ENCODE data around the gene CFHR2. TPM values are rescaled to one million over a fixed set of nuclear protein-coding genes. Genes with fewer than 3 reads are reported as not detected.
"Not testable (repeated sequence)": the region's sequence is repeated elsewhere in the genome, so short reads cannot be mapped to it uniquely, and the experiment has no call there.

CFHR2 gene
- total RNA-seq (2014; rRNA removed; shearing (Covaris generic)): not detected in 2 replicates

DNA sequence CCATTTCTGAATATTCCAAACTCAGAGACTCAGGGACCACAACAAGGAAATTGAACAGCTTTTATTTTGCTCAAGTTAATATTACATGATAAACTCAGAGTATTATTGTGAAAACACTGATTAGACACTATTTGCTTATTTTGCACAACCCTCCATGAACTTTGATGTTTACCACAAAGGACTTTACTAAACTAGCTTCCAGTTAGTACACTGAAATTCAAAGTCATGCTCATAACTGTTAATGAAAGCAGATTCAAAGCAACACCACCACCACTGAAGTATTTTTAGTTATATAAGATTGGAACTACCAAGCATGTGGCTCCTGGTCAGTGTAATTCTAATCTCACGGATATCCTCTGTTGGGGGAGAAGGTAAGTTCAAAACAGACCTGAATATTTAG lies at the start of gene CFHR2:
Gene CFHR2 (plus strand): TSS at position 171 of the 400 bp plus-strand sequence. CDS start 143 bp downstream, at position 314.
- not testable (repeated sequence) for DNase-seq (ENCODE audit: low spot score)

DNA sequence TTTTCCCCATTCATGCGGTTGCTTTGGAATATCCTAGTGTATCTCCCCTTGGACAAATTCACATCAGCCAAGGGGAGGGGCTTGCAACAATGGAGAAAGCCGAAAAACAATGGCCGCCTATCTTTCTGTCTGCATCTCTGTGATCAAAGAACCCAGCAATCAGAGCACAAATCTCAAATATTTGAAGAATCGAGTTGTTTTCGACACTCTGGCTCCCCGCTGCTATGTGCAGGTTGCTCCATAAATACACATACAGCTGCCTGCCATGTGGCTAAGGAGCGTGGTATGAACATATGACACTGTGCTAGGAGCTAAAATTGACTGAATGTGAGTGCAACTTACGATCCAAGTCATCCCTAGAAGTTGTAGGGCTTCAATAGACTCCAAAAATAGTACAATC lies 47.2 kb upstream of the CFHR2 start:
- no peak for DNase-seq (ENCODE audit: low spot score)

DNA sequence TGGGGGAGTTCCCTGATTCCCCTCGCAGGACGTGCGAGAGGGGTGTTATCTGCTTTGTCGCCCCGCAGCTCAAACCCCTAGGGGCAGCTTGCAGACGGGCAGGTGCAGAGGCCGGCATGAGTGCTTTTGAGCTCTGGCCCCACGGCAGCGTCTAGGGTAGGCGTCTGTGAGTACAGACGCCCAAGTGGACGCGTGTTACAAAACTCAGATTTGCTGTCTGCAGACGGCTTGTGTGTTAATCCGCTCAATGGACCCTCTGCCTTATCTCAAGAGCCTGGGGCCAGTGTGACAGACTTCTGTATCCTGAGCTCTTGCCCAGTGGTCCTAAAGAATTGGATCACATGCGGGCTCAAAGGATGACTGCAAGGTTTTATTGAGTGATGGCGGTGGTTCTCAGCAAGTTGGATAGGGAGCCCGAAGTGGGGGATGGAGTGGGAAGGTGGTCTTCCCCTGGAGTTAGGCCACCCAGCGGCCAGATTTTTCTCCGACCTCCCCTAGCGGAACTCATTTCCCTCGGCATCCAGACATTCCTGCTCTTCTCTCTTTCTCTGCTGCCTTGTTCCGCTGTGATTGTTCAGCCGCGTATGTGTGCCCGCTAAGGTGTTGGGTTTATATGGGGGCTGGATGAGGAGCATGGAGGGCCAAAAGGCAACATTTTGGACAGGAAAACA lies 46.2 kb upstream of the CFHR2 start:
- DNase-seq (ENCODE audit: low spot score): no peak

DNA sequence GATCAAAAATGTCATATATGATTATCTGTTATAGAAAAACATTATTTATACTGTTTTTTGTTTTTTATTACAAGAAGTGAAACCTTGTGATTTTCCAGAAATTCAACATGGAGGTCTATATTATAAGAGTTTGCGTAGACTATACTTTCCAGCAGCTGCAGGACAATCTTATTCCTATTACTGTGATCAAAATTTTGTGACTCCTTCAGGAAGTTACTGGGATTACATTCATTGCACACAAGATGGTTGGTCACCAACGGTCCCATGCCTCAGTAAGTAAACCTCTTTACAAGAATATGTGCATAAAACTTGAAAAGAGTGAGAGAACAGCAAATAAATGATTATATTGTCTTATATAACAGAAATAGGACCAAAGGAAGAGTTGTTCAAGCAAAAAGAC lies 41.2 kb upstream of the CFHR2 start:
- no peak for DNase-seq (ENCODE audit: low spot score)

DNA sequence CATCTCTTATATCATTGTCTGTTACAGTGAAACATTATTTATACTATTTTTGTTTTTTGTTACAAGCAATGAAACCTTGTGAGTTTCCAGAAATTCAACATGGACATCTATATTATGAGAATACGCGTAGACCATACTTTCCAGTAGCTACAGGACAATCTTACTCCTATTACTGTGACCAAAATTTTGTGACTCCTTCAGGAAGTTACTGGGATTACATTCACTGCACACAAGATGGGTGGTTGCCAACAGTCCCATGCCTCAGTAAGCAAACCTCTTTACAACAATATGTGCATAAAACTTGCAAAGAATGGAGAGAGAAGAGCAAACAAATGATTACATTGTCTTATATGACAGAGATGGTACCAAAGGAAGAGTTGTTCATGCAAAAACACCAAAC lies 33.3 kb upstream of the CFHR2 start:
- DNase-seq (ENCODE audit: low spot score): peak; percentile 9

DNA sequence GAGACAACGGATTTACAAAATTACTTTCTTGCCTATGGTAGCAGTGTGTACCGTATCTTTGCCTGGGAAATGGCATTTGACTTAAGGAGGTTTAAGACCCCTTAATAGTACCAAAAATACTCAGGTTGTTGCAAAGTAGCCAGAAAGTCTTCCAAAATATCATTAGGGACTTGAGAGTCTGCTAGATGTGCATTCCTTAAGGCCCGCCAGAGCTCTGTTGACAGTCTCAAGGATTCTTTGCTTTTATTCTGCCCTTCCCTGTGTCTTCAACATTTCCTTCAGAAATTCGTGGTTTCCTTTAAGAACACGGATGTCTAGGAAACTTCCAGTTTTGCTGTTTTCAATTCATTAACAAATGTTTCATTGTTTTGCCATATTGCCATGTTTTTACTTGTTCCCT lies 31.3 kb upstream of the CFHR2 start:
- not testable (repeated sequence) for DNase-seq (ENCODE audit: low spot score)

DNA sequence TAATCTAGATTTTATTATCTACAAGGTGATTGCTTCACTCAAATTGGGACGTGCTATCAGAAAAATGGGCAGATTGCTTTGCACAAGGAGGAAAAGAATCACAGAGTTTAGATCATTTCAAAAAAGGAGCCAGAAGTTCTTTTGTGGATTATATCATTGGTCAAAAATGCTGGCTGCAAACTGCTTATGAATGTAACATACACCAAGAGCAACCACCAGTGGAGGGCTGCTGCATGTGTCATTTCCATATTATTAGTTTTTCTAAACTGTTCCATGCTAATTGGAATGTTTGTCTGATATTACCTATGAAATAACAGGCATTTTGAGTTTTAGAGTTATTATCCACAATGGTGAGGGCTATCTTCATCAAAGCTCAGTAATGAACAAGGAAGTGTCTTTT lies 16.7 kb upstream of the CFHR2 start:
- not testable (repeated sequence) for DNase-seq (ENCODE audit: low spot score)

DNA sequence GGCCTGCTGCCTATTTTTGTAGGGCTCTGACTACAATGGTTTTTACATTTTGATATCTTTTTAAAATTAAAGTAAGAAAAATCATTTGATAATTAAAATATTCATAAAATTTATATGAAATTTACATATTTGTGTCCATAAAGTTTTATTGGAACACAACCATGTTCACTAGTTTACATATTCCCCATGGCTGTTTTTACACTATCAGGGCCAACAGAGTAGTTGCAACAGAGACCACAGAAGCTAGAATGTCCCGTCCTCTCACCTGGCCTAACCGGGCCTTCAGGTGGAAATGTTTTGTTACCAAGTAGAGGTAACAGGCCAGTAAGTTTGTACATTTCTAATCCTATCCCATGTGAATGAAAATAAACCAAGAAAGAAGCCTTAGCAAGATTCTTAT lies 10.7 kb upstream of the CFHR2 start:
- DNase-seq (ENCODE audit: low spot score): not testable (repeated sequence)

DNA sequence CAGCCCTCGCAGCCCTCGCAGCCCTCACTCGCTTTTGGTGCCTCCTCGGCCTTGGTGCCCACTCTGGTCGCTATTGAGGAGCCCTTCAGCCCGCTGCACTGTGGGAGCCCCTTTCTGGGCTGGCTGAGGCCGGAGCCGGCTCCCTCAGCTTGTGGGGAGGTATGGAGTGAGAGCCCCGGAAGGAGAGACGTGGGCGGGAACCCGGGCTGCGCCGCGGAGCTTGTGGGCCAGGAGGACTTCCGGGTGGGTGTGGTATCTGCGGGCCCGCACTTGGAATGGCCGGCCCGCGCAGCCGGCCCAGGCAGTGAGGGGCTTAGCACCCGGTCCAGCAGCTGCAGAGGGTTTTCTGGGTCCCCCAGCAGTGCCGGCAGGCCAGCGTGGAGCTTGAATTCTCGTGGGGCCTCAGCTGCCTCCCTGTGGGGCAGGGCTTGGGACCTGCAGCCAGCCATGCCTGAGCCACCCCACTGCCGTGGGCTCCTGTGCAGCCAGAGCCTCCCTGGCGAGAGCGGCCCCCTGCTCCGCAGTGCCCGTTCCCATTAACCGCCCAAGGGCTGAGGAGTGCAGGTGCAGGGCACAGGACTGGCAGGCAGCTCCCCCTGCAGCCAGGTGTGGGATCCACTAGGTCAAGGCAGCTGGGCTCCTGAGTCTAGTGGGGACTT lies 9.9 kb upstream of the CFHR2 start:
- DNase-seq (ENCODE audit: low spot score): no peak

DNA sequence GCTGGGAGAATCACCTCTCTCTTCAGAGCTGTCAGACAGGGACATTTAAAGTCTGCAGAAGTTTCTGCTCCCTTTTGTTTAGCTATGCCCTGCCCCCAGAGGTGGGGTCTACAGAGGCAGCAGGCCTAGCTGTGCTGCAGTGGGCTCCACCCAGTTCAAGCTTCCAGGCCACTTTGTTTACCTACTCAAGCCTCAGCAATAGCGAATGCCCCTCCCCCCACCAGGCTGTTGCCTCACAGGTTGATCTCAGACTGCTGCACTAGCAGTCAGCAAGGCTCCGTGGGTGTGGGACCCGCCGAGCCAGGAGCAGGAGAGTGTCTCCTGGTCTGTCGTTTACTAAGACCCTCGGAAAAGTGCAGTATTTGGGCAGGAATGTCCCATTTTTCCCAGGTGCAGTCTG lies 2.1 kb upstream of the CFHR2 start:
- not testable (repeated sequence) for DNase-seq (ENCODE audit: low spot score)

DNA sequence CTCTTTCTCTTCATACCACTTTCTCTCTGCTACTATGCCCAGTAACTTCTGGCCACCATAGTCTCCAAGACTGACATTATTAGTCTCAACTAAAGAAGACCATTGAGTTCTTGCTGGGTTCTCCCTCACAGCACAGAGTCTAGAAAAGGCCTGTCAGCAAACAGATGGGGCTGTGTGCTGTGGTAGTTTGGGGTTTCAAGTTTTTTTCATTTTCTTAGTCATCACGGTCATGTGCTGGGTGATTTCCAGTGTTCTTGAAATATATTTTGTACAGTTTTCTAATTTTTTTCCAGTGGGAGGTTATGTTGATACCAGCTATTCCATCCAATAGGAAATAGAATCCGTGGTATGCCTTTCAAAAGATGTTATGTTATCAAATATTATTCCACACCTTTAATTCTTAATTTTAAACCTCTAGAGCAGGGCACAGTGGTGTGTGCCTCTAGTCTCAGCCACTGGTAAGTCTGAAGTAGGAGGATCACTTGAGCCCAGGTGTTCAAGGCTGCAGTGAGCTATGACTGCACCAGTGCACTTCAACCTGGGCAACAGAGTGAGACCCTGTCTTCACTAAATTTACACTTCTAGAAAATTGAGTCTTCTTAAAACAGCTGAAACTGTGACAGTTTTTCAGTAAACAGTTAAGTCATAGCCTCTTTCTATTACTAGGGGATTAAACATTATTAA lies 8.3 kb downstream of the CFHR2 start:
- peak; percentile 5 for DNase-seq (ENCODE audit: low spot score)

DNA sequence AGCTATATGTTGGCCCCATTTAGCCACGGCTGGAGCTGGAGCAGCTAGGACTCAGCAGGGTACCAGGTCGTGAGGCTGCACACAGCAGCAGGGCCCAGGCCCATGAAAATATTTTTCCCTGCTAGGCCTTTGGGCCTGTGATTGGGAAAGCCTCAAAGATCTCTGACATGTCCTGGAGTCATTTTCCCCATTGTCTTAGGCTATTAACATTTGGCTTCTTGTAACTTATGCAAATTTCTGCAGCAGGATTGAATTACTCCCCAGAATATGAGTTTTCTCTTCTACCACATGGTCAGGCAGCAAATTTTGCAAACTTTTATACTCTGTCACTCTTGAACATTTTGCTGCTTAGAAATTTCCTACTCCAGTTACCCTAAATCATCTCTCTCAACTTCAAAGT lies 11.2 kb downstream of the CFHR2 start:
- no peak for DNase-seq (ENCODE audit: low spot score)

DNA sequence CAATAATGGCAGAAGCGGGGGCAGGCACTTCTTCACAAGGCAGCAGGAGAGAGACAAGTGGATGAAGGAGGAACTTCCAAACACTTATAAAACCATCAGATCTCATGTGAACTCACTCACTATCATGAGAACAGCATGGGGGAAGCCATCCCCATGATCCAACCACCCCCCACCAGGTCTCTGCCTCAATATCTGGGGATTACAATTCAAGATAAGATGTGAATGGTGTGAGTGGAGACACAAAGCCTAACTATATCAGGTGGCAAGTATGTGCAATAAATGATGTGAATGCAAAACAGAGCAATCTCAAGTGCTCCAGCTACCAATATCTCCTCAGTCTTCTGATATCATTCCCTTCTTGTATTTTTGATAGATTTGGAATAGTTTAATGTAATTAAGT lies 12.4 kb downstream of the CFHR2 start:
- no peak for DNase-seq (ENCODE audit: low spot score)

DNA sequence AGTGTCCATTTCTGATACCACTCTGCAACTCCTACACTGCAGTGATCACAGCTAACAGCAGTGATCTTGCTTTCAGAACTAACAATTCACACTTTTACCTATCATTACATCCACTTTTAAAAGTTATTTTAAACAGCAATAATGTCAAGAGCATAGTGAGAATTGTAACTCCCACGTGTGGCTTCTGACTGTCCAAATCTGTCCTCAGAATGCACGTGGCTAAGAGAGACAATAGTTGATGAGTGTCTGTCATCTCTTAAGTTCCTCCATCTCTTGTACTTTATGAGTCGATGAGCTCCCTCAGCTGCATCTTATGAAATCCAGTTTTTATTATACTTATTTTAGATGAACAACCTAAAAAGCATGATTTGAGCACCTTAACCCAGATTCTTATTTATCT lies 17.3 kb downstream of the CFHR2 start:
- no peak for DNase-seq (ENCODE audit: low spot score)

DNA sequence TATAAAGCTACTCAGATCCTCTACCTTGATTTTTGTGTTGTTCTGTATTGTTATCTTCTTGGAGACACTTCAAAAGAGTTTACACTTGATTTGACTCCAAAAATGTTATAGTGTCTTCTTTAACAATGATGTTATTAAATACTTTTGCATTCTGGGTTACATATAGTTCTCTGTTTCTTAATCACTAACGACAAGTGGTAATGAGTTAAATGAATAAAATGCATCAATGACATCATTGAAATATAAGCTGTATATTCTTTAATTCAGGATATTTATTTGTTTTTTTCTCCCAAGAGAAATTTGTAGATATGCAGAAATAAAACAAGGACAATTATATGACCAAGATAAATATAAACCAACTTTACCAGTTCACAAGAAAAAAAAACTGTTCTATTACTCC lies 26.6 kb downstream of the CFHR2 start:
- no peak for DNase-seq (ENCODE audit: low spot score)

DNA sequence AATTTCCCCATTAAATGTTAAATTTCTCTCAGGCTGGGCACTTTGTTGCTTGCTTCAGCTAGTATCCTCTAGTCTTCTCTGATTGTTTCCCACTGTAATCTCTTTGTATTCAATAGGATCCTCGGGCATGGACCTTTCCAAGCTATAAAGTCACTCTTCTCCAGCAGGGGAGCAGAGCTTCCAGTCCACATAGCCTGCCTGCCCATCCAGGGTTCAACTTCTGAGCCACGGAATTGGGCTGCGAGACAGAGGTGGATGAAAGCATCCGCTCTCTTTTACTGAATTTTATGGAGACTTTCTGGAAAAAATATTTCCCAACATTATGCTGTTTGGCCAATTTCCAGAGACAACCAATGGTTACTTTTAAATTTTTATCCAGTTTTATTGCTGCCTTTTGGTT lies 32.7 kb downstream of the CFHR2 start:
- DNase-seq (ENCODE audit: low spot score): no peak

DNA sequence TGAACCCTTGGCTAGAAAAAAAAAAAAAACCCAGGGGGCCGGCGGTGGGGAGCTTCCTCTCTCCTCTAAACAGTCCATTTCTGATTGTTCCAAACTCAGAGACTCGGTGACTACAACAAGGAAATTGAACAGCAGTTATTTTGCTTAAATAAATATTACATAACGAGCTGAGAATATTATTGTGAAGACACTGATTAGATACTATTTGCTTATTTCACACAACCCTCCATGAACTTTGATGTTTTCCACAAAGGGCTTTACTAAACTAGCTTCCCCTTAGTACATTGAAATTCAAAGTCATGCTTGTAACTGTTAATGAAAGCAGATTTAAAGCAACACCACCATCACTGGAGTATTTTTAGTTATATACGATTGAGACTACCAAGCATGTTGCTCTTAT lies 33.7 kb downstream of the CFHR2 start, which contains the start of gene CFHR5:
Gene CFHR5 (plus strand): TSS at position 279 of the 400 bp plus-strand sequence. CDS start 109 bp downstream, at position 388.
- no peak for DNase-seq (ENCODE audit: low spot score)

DNA sequence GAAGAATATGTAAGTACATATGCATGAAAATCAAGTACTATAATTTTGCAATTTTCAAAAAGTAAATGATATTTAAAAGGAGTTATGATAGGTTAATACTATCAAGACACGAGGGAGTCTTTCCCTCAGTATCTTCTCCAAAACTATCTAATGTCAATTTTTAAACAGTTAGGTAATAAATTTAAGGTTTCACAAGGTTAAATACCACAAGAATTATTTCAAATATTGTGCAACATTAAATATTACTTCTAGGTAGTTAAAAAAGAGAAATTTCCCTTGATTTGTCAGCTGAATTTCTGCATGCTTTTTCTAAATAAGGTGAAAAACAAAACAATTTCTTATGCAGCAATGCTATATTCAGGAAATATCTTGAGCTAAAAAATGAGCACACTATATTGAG lies 37.3 kb downstream of the CFHR2 start:
- no peak for DNase-seq (ENCODE audit: low spot score)

DNA sequence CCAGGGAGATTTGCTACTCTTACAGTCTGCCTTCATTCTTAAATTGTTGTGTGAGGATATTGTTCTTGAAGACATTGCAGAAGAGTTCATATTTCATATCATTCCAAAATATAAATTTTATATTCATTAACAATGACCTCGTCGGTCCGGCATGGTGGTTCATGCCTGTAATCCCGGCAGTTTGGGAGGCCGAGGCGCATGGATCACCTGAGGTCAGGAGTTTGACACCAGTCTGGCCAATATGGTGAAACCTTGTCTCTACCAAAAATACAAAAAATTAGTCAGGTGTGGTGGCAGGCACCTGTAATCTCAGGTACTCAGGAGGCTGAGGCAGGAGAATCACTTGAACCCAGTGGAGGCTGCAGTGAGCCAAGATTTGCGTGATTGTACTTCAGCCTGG lies 38.7 kb downstream of the CFHR2 start:
- DNase-seq (ENCODE audit: low spot score): not testable (repeated sequence)

DNA sequence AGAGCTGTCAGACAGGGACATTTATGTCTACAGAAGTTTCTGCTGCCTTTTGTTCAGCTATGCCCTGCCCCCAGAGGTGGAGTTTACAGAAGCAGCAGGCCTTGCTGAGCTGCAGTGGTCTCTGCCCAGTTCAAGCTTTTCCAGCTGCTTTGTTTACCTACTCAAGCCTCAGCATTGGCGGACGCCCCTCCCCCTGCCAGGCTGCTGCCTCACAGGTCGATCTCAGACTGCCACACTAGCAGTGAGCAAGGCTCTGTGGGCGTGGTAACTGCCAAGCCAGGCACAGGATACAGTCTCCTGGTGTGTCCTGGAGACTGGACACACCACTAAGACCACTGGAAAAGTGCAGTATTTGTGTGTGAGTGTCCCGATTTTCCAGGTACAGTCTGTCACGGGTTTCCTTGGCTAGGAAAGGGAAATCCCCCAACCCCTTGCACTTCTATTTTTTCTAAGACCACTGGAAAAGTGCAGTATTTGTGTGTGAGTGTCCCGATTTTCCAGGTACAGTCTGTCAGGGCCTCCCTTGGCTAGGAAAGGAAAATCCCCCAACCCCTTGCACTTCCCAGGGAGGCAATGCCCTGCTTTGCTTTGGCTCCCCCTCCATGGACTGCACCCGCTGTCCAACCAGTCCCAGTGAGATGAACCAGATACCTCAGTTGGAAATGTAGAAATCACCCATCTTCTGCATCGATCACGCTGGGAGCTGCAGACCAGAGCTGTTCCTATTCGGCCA lies 48.5 kb downstream of the CFHR2 start:
- DNase-seq (ENCODE audit: low spot score): peak; percentile 29

DNA sequence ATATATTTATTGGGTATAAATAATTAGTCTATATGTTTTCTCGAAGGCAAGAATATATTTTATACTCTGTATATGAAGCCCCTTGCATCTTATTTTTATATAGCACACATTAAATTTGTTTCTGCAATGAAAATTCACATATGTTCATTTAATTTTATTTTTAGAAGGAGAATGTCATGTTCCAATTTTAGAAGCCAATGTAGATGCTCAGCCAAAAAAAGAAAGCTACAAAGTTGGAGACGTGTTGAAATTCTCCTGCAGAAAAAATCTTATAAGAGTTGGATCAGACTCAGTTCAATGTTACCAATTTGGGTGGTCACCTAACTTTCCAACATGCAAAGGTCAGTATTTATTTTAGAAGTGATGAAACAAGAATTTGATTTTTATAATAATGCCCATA lies 50.4 kb downstream of the CFHR2 start:
- no peak for DNase-seq (ENCODE audit: low spot score)

DNA sequence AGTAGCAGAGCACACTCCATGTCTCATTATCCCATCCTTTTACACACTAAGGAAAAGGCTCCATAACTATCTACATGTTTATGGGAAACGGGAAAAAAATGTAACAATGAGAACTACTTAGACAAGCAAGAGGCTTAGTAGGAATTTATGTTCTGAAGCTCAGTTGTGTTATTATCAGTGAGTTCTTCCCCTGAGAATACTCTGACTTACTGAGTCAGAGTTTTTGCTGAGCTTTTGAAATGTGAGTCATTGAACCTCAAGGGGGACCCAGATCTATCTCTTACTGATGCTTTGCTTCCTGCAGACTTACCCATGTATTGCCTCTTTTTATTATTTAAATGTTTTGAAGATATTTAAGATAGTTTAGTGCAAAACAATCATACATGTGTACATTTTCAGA lies 53.9 kb downstream of the CFHR2 start:
- DNase-seq (ENCODE audit: low spot score): peak; percentile 42

Measured in A172 (cell line).